CD14-positive monocyte (primary cell): ENCODE data around the gene DAD1. TPM values are rescaled to one million over a fixed set of nuclear protein-coding genes. Genes with fewer than 3 reads are reported as not detected.

Experiments used
- DNase-seq, 3 donors: peaks; one replicate each; pipeline ENCODE4 v3.0.0-alpha.2; 2011 to 2022
- H2AFZ ChIP-seq: 2 replicates; pipeline ENCODE4 v1.6.0; 2012; ENCODE audit warnings: mild to moderate bottlenecking, low read depth, low read length, inconsistent platforms; ENCODE audit not compliant: insufficient read depth, poor library complexity, severe bottlenecking
- H3K27ac ChIP-seq, 2 donors: 1 replicate in 1 of 2; 2 replicates in 1 of 2; pipeline ENCODE4 v1.5.1; 2012 to 2013; ENCODE audit warnings: low read length in 2 of 2, control low read depth in 1 of 2, inconsistent platforms in 1 of 2, low read depth in 1 of 2, mild to moderate bottlenecking in 1 of 2
- H3K27me3 ChIP-seq, 2 donors: one replicate each; pipeline versions ENCODE4 v1.6.0 to v1.6.1; 2011 to 2013; ENCODE audit warnings: low read length in 2 of 2; ENCODE audit not compliant: control insufficient read depth in 2 of 2, insufficient read depth in 2 of 2
- H3K36me3 ChIP-seq, 2 donors: replicated peaks in 1 of 2; 1 replicate in 1 of 2; 2 replicates in 1 of 2; pipeline versions ENCODE4 v1.5.1 to v1.6.1; 2012 to 2013; ENCODE audit warnings: low read length in 2 of 2, control low read depth in 1 of 2, inconsistent platforms in 1 of 2, mild to moderate bottlenecking in 1 of 2; ENCODE audit not compliant: insufficient read depth in 2 of 2, control insufficient read depth in 1 of 2
- H3K4me1 ChIP-seq, 2 donors: 1 replicate in 1 of 2; 2 replicates in 1 of 2; pipeline versions ENCODE4 v1.5.1 to v1.6.1; 2012 to 2013; ENCODE audit warnings: low read length in 2 of 2, control low read depth in 1 of 2, inconsistent platforms in 1 of 2, mild to moderate bottlenecking in 1 of 2, moderate library complexity in 1 of 2; ENCODE audit not compliant: insufficient read depth in 2 of 2, control insufficient read depth in 1 of 2
- H3K4me2 ChIP-seq: replicated peaks from 2 replicates; pipeline ENCODE3; 2012; ENCODE audit warnings: low read length, moderate library complexity, mild to moderate bottlenecking; ENCODE audit not compliant: poor library complexity, severe bottlenecking; ENCODE audit errors: extremely low read depth
- H3K4me3 ChIP-seq, 3 experiments: fragments of 200-600 bp in 1 of 3; sonication (generic) in 1 of 3; replicated peaks in 1 of 3; 1 replicate in 2 of 3; 2 replicates in 1 of 3; pipeline ENCODE4 v1.5.1; 2011 to 2013; ENCODE audit warnings: low read length in 3 of 3, mild to moderate bottlenecking in 3 of 3, control low read depth in 2 of 3, low read depth in 2 of 3, inconsistent platforms in 1 of 3, moderate library complexity in 1 of 3
- H3K79me2 ChIP-seq: 2 replicates; pipeline ENCODE4 v1.6.0; 2012; ENCODE audit warnings: mild to moderate bottlenecking, control low read depth, inconsistent platforms, low read length, moderate library complexity; ENCODE audit not compliant: insufficient read depth
- H3K9ac ChIP-seq: 2 replicates; pipeline ENCODE4 v1.6.0; 2017; ENCODE audit warnings: low read length, mild to moderate bottlenecking; ENCODE audit not compliant: insufficient read depth, poor library complexity, severe bottlenecking
- H3K9me3 ChIP-seq, 2 donors: replicated peaks in 1 of 2; 1 replicate in 1 of 2; 2 replicates in 1 of 2; pipeline versions ENCODE4 v1.5.1 to v1.6.1; 2012 to 2013; ENCODE audit warnings: low read length in 2 of 2, control low read depth in 1 of 2; ENCODE audit not compliant: control insufficient read depth in 1 of 2, insufficient read depth in 1 of 2
- H4K20me1 ChIP-seq: 2 replicates; pipeline ENCODE4 v1.6.0; 2012; ENCODE audit warnings: mild to moderate bottlenecking, low read length, control low read depth, moderate library complexity; ENCODE audit not compliant: insufficient read depth
- H3K27ac Mint-ChIP-seq, 7 donors: one replicate each; pipeline ENCODE4 v1.8.0; 2020; ENCODE audit warnings: mild to moderate bottlenecking in 7 of 7, mixed read lengths in 7 of 7, moderate library complexity in 6 of 7, inconsistent platforms in 2 of 7
- H3K27me3 Mint-ChIP-seq, 3 donors: one replicate each; pipeline ENCODE4 v1.8.0; 2021 to 2022; ENCODE audit warnings: low read depth in 3 of 3, mild to moderate bottlenecking in 3 of 3, mixed read lengths in 3 of 3, moderate library complexity in 3 of 3, inconsistent platforms in 1 of 3
- H3K36me3 Mint-ChIP-seq, 2 donors: one replicate each; pipeline ENCODE4 v1.8.0; 2020; ENCODE audit warnings: mixed read lengths in 2 of 2, inconsistent platforms in 1 of 2, mild to moderate bottlenecking in 1 of 2
- H3K4me1 Mint-ChIP-seq: one replicate; pipeline ENCODE4 v1.8.0; 2020; ENCODE audit warnings: mild to moderate bottlenecking, mixed read lengths
- H3K4me3 Mint-ChIP-seq, 2 donors: one replicate each; pipeline ENCODE4 v1.8.0; 2020; ENCODE audit warnings: mild to moderate bottlenecking in 2 of 2, mixed read lengths in 2 of 2, moderate library complexity in 1 of 2
- H3K9me3 Mint-ChIP-seq, 7 donors: one replicate each; pipeline ENCODE4 v1.8.0; 2020 to 2022; ENCODE audit warnings: mixed read lengths in 7 of 7, mild to moderate bottlenecking in 6 of 7, moderate library complexity in 6 of 7, inconsistent platforms in 2 of 7
- WGBS: methylation state at CpG from one replicate; pipeline ENCODE4 v1.1.5; 2013; ENCODE audit warnings: missing lambda C conversion rate; ENCODE audit not compliant: insufficient coverage; 5-methylcytosine and 5-hydroxymethylcytosine counted together
- intact Hi-C, 2 donors: fragments of 100-400 bp; cut with micrococcal nuclease; formaldehyde crosslinking; loops; one replicate each; pipeline versions ENCODE4 v1.15.0 to v1.15.1; 2023
- polyA plus RNA-seq, 3 donors: library from polyadenylated mRNA; depleted of rRNA in 1 of 3; unstranded in 2 of 3; stranded (reverse) in 1 of 3; fragments of 300-500 nt in 2 of 3; fragments of >200 nt in 1 of 3; fragmentation: Illumina TruSeq in 2 of 3; gene quantifications; 1 replicate in 2 of 3; 2 replicates in 1 of 3; pipeline ENCODE4 v1.2.3, GENCODE V29; 2012 to 2021
- TF ChIP-seq, protein P1 (sequence below): fragments of 200-600 bp; IDR thresholded peaks from one replicate; pipeline ENCODE4 v1.8.0; 2022; ENCODE audit warnings: antibody characterized with exemption, mild to moderate bottlenecking

Gene DAD1
- polyA plus RNA-seq, 3 donors = 126 to 444 (median 440) TPM

DNA sequence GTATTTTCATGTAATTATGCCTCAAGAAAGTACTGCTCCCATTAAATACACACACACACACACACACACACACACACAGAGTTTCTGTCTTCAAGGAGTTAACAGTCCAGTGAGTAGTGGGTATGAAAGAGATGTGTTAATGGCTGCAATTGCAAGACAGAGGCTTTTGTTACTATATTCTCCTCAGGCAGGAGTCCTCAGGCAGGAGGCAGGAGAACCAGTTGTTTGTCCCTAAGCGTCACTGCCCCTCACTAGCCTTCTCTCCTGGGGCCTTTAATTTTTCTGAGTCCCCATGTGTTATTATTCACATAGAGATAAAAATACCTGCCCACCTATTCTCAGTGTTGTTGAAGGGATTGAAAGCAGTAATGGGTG lies 31.2 kb downstream of the DAD1 start:
- H4K20me1 ChIP-seq = no peaks in the 10 kb centered on the region
- no peak overlapping the region for H3K4me2 ChIP-seq
- H3K9ac ChIP-seq = no peak overlapping the region
- DNase-seq = no peak
- Mint-ChIP-seq H3K27me3 (peaks cover 0 to 3% (median 3%) of the 10 kb centered on the region in 3 donors), H3K4me1 (peaks cover 28% of the 10 kb centered on the region), H3K36me3 (peaks cover 3 to 6% of the 10 kb centered on the region in 2 donors), H3K27ac (peak overlapping the region in 1 of 7 donors; percentile 88), H3K9me3 (no peaks in the 10 kb centered on the region), H3K4me3 (no peak overlapping the region)
- no peaks in the 10 kb centered on the region for H3K9me3 ChIP-seq
- intact Hi-C loops = no loop called here
- WGBS = no CpG with 5 or more reads among the region's 1 CpG
- no peak overlapping the region for H2AFZ ChIP-seq
- H3K4me1 ChIP-seq = peaks cover 18 to 25% of the 10 kb centered on the region in 2 donors
- no peak overlapping the region for H3K27ac ChIP-seq
- TF ChIP-seq, protein P1, sequence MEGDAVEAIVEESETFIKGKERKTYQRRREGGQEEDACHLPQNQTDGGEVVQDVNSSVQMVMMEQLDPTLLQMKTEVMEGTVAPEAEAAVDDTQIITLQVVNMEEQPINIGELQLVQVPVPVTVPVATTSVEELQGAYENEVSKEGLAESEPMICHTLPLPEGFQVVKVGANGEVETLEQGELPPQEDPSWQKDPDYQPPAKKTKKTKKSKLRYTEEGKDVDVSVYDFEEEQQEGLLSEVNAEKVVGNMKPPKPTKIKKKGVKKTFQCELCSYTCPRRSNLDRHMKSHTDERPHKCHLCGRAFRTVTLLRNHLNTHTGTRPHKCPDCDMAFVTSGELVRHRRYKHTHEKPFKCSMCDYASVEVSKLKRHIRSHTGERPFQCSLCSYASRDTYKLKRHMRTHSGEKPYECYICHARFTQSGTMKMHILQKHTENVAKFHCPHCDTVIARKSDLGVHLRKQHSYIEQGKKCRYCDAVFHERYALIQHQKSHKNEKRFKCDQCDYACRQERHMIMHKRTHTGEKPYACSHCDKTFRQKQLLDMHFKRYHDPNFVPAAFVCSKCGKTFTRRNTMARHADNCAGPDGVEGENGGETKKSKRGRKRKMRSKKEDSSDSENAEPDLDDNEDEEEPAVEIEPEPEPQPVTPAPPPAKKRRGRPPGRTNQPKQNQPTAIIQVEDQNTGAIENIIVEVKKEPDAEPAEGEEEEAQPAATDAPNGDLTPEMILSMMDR = no peak
- H3K27me3 ChIP-seq = no peaks in the 10 kb centered on the region
- H3K4me3 ChIP-seq = no peak overlapping the region
- H3K36me3 ChIP-seq = peaks cover 0 to 5% of the 10 kb centered on the region in 2 donors
- H3K79me2 ChIP-seq = no peaks in the 10 kb centered on the region

DNA sequence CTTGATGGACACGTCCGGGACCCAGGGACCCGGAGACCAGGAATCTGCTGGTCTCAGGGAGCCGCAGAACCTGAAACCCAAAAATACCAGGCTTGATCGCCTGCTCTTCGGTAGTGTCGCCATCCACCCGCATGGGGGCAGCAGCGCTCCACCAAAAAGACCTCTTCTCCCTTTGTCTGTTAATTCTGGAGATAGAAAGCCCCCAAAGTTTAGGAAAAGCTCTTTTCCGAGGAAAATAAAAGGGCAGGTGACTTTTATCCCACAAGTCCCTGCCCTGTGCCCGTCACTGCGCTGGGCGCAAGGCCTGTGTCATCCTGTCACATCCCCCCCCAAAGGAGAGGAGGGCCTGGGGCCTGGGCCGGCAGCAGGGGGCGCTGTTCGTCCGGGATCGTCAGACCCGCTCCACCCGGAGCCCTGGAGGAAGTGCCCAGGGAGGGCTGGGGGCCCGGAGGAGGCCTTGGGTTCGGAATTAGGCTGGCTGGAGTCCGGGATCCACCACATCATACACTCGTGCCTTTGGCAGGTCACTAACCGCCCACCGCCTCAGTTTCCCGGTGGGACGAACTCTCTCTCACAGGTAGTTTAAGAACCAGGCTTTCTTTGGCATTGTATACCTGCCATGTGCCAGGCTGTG lies 31.9 kb downstream of the DAD1 start:
- peak overlapping the region; percentile 66 for H3K9ac ChIP-seq
- no peaks in the 10 kb centered on the region for H3K79me2 ChIP-seq
- TF ChIP-seq, protein P1 = peak; percentile 100
- intact Hi-C loops = no loop called here
- peak overlapping the region in 2 of 3 experiments; percentile 26 to 64 for H3K4me3 ChIP-seq
- peak overlapping the region; percentile 71 for H3K4me2 ChIP-seq
- no peaks in the 10 kb centered on the region for H3K27me3 ChIP-seq
- no peaks in the 10 kb centered on the region for H4K20me1 ChIP-seq
- H2AFZ ChIP-seq = peak overlapping the region; percentile 81
- peaks cover 0 to 3% (median 2%) of the 10 kb centered on the region in 3 donors for H3K27me3 Mint-ChIP-seq
- H3K9me3 Mint-ChIP-seq = no peaks in the 10 kb centered on the region
- peaks cover 28% of the 10 kb centered on the region for H3K4me1 Mint-ChIP-seq
- H3K36me3 Mint-ChIP-seq = peaks cover 0 to 3% of the 10 kb centered on the region in 2 donors
- peak overlapping the region in 6 of 7 donors; percentile 68 to 89 (median 80) for H3K27ac Mint-ChIP-seq
- peaks cover 18 to 25% of the 10 kb centered on the region in 2 donors for H3K4me1 ChIP-seq
- no peaks in the 10 kb centered on the region for H3K9me3 ChIP-seq
- peak overlapping the region; percentile 65 to 85 for H3K4me3 Mint-ChIP-seq
- H3K27ac ChIP-seq = peak overlapping the region in 1 of 2 donors; percentile 47
- H3K36me3 ChIP-seq = no peaks in the 10 kb centered on the region
- 5% methylated on average over 18 of the region's 28 CpGs for WGBS
- peak; percentile 70 to 80 (median 75) for DNase-seq
